GM18505 (cell line): ENCODE data around the gene KRTCAP2.

ENCODE experiments used
- ATAC-seq: cut with Tn5 transposase; IDR thresholded peaks from one replicate; pipeline ENCODE4 v1.9.1; 2021; ENCODE audit not compliant: unreplicated experiment
- POLR2A ChIP-seq: IDR thresholded peaks from 4 replicates; pipeline ENCODE4 v1.6.1; 2011; ENCODE audit warnings: borderline replicate concordance; ENCODE audit not compliant: insufficient read depth, insufficient read length; ENCODE audit errors: extremely low read depth

Gene KRTCAP2

GRCh38 chr1:155184351-155184811 lies 11.3 kb upstream of the KRTCAP2 start:
- no peak for TF ChIP-seq POLR2A
- ATAC-seq = no peak

- TF ChIP-seq POLR2A = no peak
- no peak for ATAC-seq
These were observed 10.7 kb upstream of the KRTCAP2 start for GRCh38 chr1:155183775-155184221.

GRCh38 chr1:155182052-155182550 lies 9.0 kb upstream of the KRTCAP2 start:
- TF ChIP-seq POLR2A = no peak
- no peak for ATAC-seq

- no peak for TF ChIP-seq POLR2A
- no peak for ATAC-seq
These were observed 8.4 kb upstream of the KRTCAP2 start for GRCh38 chr1:155181371-155182051.

GRCh38 chr1:155179112-155180031 lies 6.3 kb upstream of the KRTCAP2 start:
- no peak for TF ChIP-seq POLR2A
- no peak for ATAC-seq

GRCh38 chr1:155178441-155179111 lies 5.5 kb upstream of the KRTCAP2 start:
- TF ChIP-seq POLR2A = no peak
- ATAC-seq = no peak

GRCh38 chr1:155177918-155178281 lies 4.8 kb upstream of the KRTCAP2 start:
- no peak for ATAC-seq
- no peak for TF ChIP-seq POLR2A

- no peak for ATAC-seq
- TF ChIP-seq POLR2A = no peak
These were observed 4.3 kb upstream of the KRTCAP2 start for GRCh38 chr1:155177192-155177917.

GRCh38 chr1:155176544-155177071 lies 3.5 kb upstream of the KRTCAP2 start:
- no peak for TF ChIP-seq POLR2A

GRCh38 chr1:155175927-155176371 lies 2.8 kb upstream of the KRTCAP2 start:
- no peak for ATAC-seq
- no peak for TF ChIP-seq POLR2A

More at GRCh38 chr1:155176544-155177071, 3.5 kb upstream of the KRTCAP2 start:
- no peak for ATAC-seq

- no peak for ATAC-seq
- TF ChIP-seq POLR2A = no peak
These were observed 2.3 kb upstream of the KRTCAP2 start for GRCh38 chr1:155175281-155175926.
